H1 (cell line): ENCODE data around the gene TEX51. TPM values are rescaled to one million over a fixed set of nuclear protein-coding genes. Genes with fewer than 3 reads are reported as not detected.

ENCODE experiments used
- CTCF ChIA-PET: fragments of 300-600 bp; sonication (Branson Sonifier 250); formaldehyde crosslinking; loops from one replicate; lab custom pipeline; 2021; ENCODE audit not compliant: partially characterized antibody; lab: Charles Lee
- POLR2A ChIA-PET: fragments of 300-600 bp; sonication (Branson Sonifier 250); formaldehyde crosslinking; loops from one replicate; lab custom pipeline; 2021; ENCODE audit warnings: inconsistent platforms; ENCODE audit not compliant: partially characterized antibody; lab: Charles Lee
- DNase-seq, 2 experiments: peaks; one replicate each; pipeline versions ENCODE4 v3.0.0 to v3.0.0-alpha.2; 2010 to 2022; ENCODE audit warnings: low spot score in 2 of 2, low read depth in 1 of 2, mixed read lengths in 1 of 2
- FAIRE-seq: peaks from 2 replicates; lab custom pipeline; 2011; peaks lifted over from hg19 to GRCh38; lab: Jason Lieb, UNC
- H2AFZ ChIP-seq: 2 replicates; pipeline ENCODE4 v1.8.1; 2012; ENCODE audit warnings: low read length, inconsistent platforms
- H2AK5ac ChIP-seq: 2 replicates; pipeline ENCODE4 v1.6.1; 2013; ENCODE audit warnings: low read depth, low read length
- H2BK120ac ChIP-seq: replicated peaks from 2 replicates; pipeline ENCODE3; 2013; ENCODE audit warnings: low read depth, low read length, inconsistent platforms
- H2BK12ac ChIP-seq: 2 replicates; pipeline ENCODE4 v1.6.1; 2013; ENCODE audit warnings: low read depth, low read length
- H2BK15ac ChIP-seq: 2 replicates; pipeline ENCODE4 v1.6.1; 2013; ENCODE audit warnings: low read length
- H2BK20ac ChIP-seq: 2 replicates; pipeline ENCODE4 v1.6.1; 2013; ENCODE audit warnings: low read length
- H2BK5ac ChIP-seq: 2 replicates; pipeline ENCODE4 v1.6.1; 2013; ENCODE audit warnings: low read depth, low read length
- H3K14ac ChIP-seq: 2 replicates; pipeline ENCODE4 v1.6.1; 2013; ENCODE audit warnings: inconsistent platforms; ENCODE audit not compliant: insufficient read length
- H3K18ac ChIP-seq: 2 replicates; pipeline ENCODE4 v1.6.1; 2013; ENCODE audit warnings: low read length; ENCODE audit errors: extremely low read depth
- H3K23ac ChIP-seq: 2 replicates; pipeline ENCODE4 v1.6.1; 2013; ENCODE audit warnings: inconsistent platforms; ENCODE audit not compliant: insufficient read length
- H3K23me2 ChIP-seq: 2 replicates; pipeline ENCODE4 v1.6.1; 2013; ENCODE audit warnings: low read depth, low read length
- H3K27ac ChIP-seq: 2 replicates; pipeline ENCODE4 v1.6.1; 2011; ENCODE audit warnings: low read depth, low read length, inconsistent platforms
- H3K27me3 ChIP-seq, 4 experiments: replicated peaks in 1 of 4; 1 replicate in 1 of 4; 2 replicates in 3 of 4; pipeline versions ENCODE4 v1.6.1 to v1.8.1; 2011 to 2013; ENCODE audit warnings: low read length in 3 of 4, mild to moderate bottlenecking in 3 of 4, inconsistent platforms in 2 of 4, mixed read lengths in 2 of 4, moderate library complexity in 1 of 4; ENCODE audit not compliant: control insufficient read depth in 3 of 4, insufficient read depth in 3 of 4; ENCODE audit errors: extremely low read depth in 1 of 4
- H3K36me3 ChIP-seq, 4 experiments: 2 replicates each; pipeline versions ENCODE4 v1.6.1 to v1.8.1; 2011 to 2013; ENCODE audit warnings: mild to moderate bottlenecking in 4 of 4, low read length in 3 of 4, moderate library complexity in 2 of 4, control low read depth in 1 of 4, inconsistent platforms in 1 of 4; ENCODE audit not compliant: insufficient read depth in 4 of 4, control insufficient read depth in 2 of 4
- H3K4ac ChIP-seq: replicated peaks from 2 replicates; pipeline ENCODE3; 2013; ENCODE audit warnings: low read length, low read depth, mixed read lengths, inconsistent platforms; ENCODE audit not compliant: insufficient read length
- H3K4me1 ChIP-seq, 4 experiments: replicated peaks in 1 of 4; 1 replicate in 1 of 4; 2 replicates in 3 of 4; pipeline versions ENCODE4 v1.6.1 to v1.8.1; 2011 to 2013; ENCODE audit warnings: low read length in 3 of 4, inconsistent platforms in 2 of 4, mixed read lengths in 1 of 4; ENCODE audit not compliant: insufficient read depth in 4 of 4, control insufficient read depth in 3 of 4
- H3K4me2 ChIP-seq, 2 experiments: 2 replicates each; pipeline versions ENCODE4 v1.6.1 to v1.8.1; 2011 to 2013; ENCODE audit warnings: low read depth in 2 of 2, low read length in 2 of 2, control low read depth in 1 of 2, inconsistent platforms in 1 of 2, mild to moderate bottlenecking in 1 of 2; ENCODE audit not compliant: insufficient read depth in 1 of 2
- H3K4me3 ChIP-seq, 4 experiments: fragments of 200-600, 300-600 bp in 1 of 4; sonication (generic), shearing (Covaris generic), sonication (Bioruptor Twin) in 1 of 4; 2 replicates each; pipeline versions ENCODE4 v1.5.1 to v1.8.1; 2011 to 2016; ENCODE audit warnings: low read length in 4 of 4, low read depth in 3 of 4, control low read depth in 2 of 4, inconsistent platforms in 2 of 4, mild to moderate bottlenecking in 2 of 4, mixed read lengths in 1 of 4, moderate library complexity in 1 of 4; ENCODE audit not compliant: insufficient read depth in 2 of 4; ENCODE audit errors: extremely low read depth in 1 of 4
- H3K56ac ChIP-seq: replicated peaks from 2 replicates; pipeline ENCODE3; 2013; ENCODE audit warnings: low read depth, mild to moderate bottlenecking, mixed read lengths, low read length, inconsistent platforms; ENCODE audit not compliant: insufficient read length
- H3K79me1 ChIP-seq: 2 replicates; pipeline ENCODE4 v1.6.1; 2013; ENCODE audit warnings: low read depth, low read length, control low read depth
- H3K79me2 ChIP-seq, 2 experiments: 2 replicates each; pipeline versions ENCODE4 v1.6.1 to v1.8.1; 2012 to 2013; ENCODE audit warnings: low read length in 2 of 2, mild to moderate bottlenecking in 2 of 2, inconsistent platforms in 1 of 2; ENCODE audit not compliant: insufficient read depth in 2 of 2, control insufficient read depth in 1 of 2
- H3K9ac ChIP-seq, 4 experiments: replicated peaks in 1 of 4; 1 replicate in 1 of 4; 2 replicates in 3 of 4; pipeline versions ENCODE4 v1.6.1 to v1.8.1; 2011 to 2013; ENCODE audit warnings: low read depth in 3 of 4, low read length in 3 of 4, control low read depth in 2 of 4, mild to moderate bottlenecking in 2 of 4, moderate library complexity in 2 of 4, inconsistent platforms in 1 of 4; ENCODE audit errors: extremely low read depth in 1 of 4
- H3K9me3 ChIP-seq, 2 experiments: 2 replicates each; pipeline versions ENCODE4 v1.6.1 to v1.8.1; 2012 to 2013; ENCODE audit warnings: mild to moderate bottlenecking in 2 of 2, moderate library complexity in 2 of 2, control low read depth in 1 of 2, inconsistent platforms in 1 of 2, low read depth in 1 of 2, low read length in 1 of 2, mixed read lengths in 1 of 2; ENCODE audit not compliant: insufficient read depth in 2 of 2
- H4K20me1 ChIP-seq, 2 experiments: replicated peaks in 1 of 2; 2 replicates each; pipeline versions ENCODE3 to v1.8.1; 2011 to 2013; ENCODE audit warnings: inconsistent platforms in 2 of 2, low read length in 2 of 2, mild to moderate bottlenecking in 1 of 2; ENCODE audit not compliant: insufficient read depth in 2 of 2, control insufficient read depth in 1 of 2
- H4K5ac ChIP-seq: 2 replicates; pipeline ENCODE4 v1.6.1; 2013; ENCODE audit warnings: low read length, low read depth, mixed read lengths, inconsistent platforms; ENCODE audit not compliant: insufficient read length
- H4K8ac ChIP-seq: 2 replicates; pipeline ENCODE4 v1.8.0; 2013; ENCODE audit warnings: mild to moderate bottlenecking, moderate library complexity, low read length, inconsistent platforms; ENCODE audit not compliant: insufficient read depth; ENCODE audit errors: extremely low read depth
- H4K91ac ChIP-seq: replicated peaks from 2 replicates; pipeline ENCODE3; 2013; ENCODE audit warnings: low read length, mixed read lengths, inconsistent platforms; ENCODE audit not compliant: insufficient read length
- BACH1 ChIP-seq: IDR thresholded peaks from 2 replicates; pipeline ENCODE4 v1.6.1; 2012; ENCODE audit warnings: low read length, improper control_type of control experiment
- BCL11A ChIP-seq, 2 experiments: IDR thresholded peaks; one replicate each; pipeline ENCODE4 v1.6.1; 2011; ENCODE audit warnings: low read depth in 2 of 2, low read length in 2 of 2, mild to moderate bottlenecking in 2 of 2
- GABPA ChIP-seq: IDR thresholded peaks from 2 replicates; pipeline ENCODE4 v1.6.1; 2011; ENCODE audit warnings: mild to moderate bottlenecking, low read length, moderate library complexity, borderline replicate concordance; ENCODE audit not compliant: insufficient read depth
- POLR2A ChIP-seq, 2 experiments: IDR thresholded peaks; 1 replicate in 1 of 2; 2 replicates in 1 of 2; pipeline ENCODE4 v1.6.1; 2011; ENCODE audit warnings: low read depth in 2 of 2, low read length in 2 of 2, mild to moderate bottlenecking in 2 of 2; ENCODE audit errors: control extremely low read depth in 1 of 2
- POU5F1 ChIP-seq: IDR thresholded peaks from 2 replicates; pipeline ENCODE4 v1.6.1; 2011; ENCODE audit warnings: low read depth, mild to moderate bottlenecking, low read length, moderate library complexity
- RAD21 ChIP-seq, 2 experiments: IDR thresholded peaks in 1 of 2; conservative IDR thresholded peaks in 1 of 2; 2 replicates each; pipeline ENCODE4 v1.6.1; 2011; ENCODE audit warnings: low read depth in 2 of 2, low read length in 2 of 2, improper control_type of control experiment in 1 of 2, inconsistent platforms in 1 of 2, mild to moderate bottlenecking in 1 of 2, moderate library complexity in 1 of 2
- RNF2 ChIP-seq: fragments of 200-900, 300-1000 bp; sonication (generic); IDR thresholded peaks from 2 replicates; pipeline ENCODE4 v1.7.1; 2016; ENCODE audit warnings: borderline replicate concordance, low read depth, mild to moderate bottlenecking, antibody characterized with exemption, low read length; ENCODE audit not compliant: poor library complexity, severe bottlenecking; ENCODE audit errors: missing control alignments
- SAP30 ChIP-seq: fragments of 300-600 bp; sonication (generic); IDR thresholded peaks from 2 replicates; pipeline ENCODE4 v1.7.1; 2012; ENCODE audit warnings: low read length, moderate library complexity, mild to moderate bottlenecking, inconsistent platforms; ENCODE audit not compliant: insufficient read depth, insufficient replicate concordance
- SIRT6 ChIP-seq: IDR thresholded peaks from one replicate; pipeline ENCODE4 v1.7.1; 2012; ENCODE audit warnings: low read length, inconsistent platforms
- SP1 ChIP-seq: IDR thresholded peaks from 2 replicates; pipeline ENCODE4 v1.6.1; 2011; ENCODE audit warnings: low read depth, low read length
- SP2 ChIP-seq: IDR thresholded peaks from 2 replicates; pipeline ENCODE4 v1.6.1; 2012; ENCODE audit warnings: mild to moderate bottlenecking, low read length, inconsistent platforms
- SUZ12 ChIP-seq: fragments of 200-600 bp; sonication (generic); IDR thresholded peaks from 2 replicates; pipeline ENCODE4 v1.6.1; 2012; ENCODE audit warnings: mild to moderate bottlenecking, inconsistent platforms, low read length, moderate library complexity, mixed read lengths
- TBP ChIP-seq: IDR thresholded peaks from 2 replicates; pipeline ENCODE4 v1.6.1; 2011; ENCODE audit warnings: low read depth, low read length, improper control_type of control experiment
- TCF12 ChIP-seq: IDR thresholded peaks from 2 replicates; pipeline ENCODE4 v1.6.1; 2011; ENCODE audit warnings: low read depth, mild to moderate bottlenecking, low read length
- TEAD4 ChIP-seq: IDR thresholded peaks from 2 replicates; pipeline ENCODE4 v1.6.1; 2012; ENCODE audit warnings: low read depth, low read length, inconsistent platforms, mixed read lengths
- WGBS, 2 experiments: shearing (Covaris generic) in 1 of 2; methylation state at CpG; one replicate each; pipeline versions ENCODE4 v1.1.6 to v1.1.7; 2013 to 2015; ENCODE audit warnings: low lambda C conversion rate in 2 of 2, mixed read lengths in 2 of 2, inconsistent platforms in 1 of 2, low coverage in 1 of 2, missing lambda C conversion rate in 1 of 2; ENCODE audit not compliant: insufficient replicate concordance in 2 of 2, insufficient coverage in 1 of 2, insufficient read length in 1 of 2; ENCODE audit errors: extremely low coverage in 1 of 2, missing lambda C conversion rate in 1 of 2; 5-methylcytosine and 5-hydroxymethylcytosine counted together
- polyA plus RNA-seq, 7 experiments: library from polyadenylated mRNA; depleted of rRNA in 3 of 7; stranded (reverse) in 5 of 7; unstranded in 2 of 7; fragments of >200 nt in 5 of 7; fragments of 200-250 nt in 2 of 7; gene quantifications; 1 replicate in 5 of 7; 2 replicates in 1 of 7; 4 replicates in 1 of 7; pipeline versions ENCODE4 v1.2.1 to v1.2.3, GENCODE V29; 2011 to 2013; ENCODE audit warnings: missing spikeins in 2 of 7, mixed read lengths in 2 of 7
- total RNA-seq: library from RNA; stranded (reverse); fragmentation: NEBNext Ultra II Directional; extraction: Animal tissue kit (Norgen Biotek cat#: 25700); gene quantifications from 2 replicates; pipeline ENCODE4 v1.2.1, GENCODE V29; 2021

Gene TEX51
- total and polyA plus RNA-seq, 2 of the 8 experiments (the other 6 are each of a cell fraction or from before 2014, with no cell fraction given): not detected

DNA sequence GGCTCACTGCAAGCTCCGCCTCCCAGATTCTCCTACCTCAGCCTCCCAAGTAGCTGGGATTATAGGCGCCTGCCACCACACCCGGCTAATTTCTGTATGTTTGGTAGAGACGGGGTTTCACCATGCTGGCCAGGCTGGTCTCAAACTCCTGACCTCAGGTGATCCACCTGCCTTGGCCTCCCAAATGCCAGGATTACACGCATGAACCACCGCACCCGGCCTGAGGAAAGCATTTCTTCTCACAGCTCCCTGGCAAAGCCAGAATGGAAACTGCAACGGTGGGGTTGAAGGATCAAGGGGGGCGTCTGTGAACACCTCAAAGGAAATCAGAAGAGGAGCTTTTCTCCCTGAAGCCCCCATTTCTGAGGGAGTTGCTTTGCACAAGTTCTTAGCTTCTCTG is 11.2 kb upstream of the TEX51 start:
- ChIA-PET POLR2A (no interaction called here), CTCF (interaction anchor here (0.6 to 4.4 kb wide), 5 partner anchors 13 to 245 kb away, joined by 3 to 23 read pairs (median 4); no protein-coding TSS in a partner anchor)
- Histone ChIP-seq H3K4me1 (peaks cover 0 to 12% (median 7%) of the 10 kb centered on the region in 4 experiments; a peak in 5 of 7 replicates), H3K56ac (no peak overlapping the region), H3K23me2 (no peaks in the 10 kb centered on the region; the same call in 1 of the 2 replicates), H3K9me3 (no peaks in the 10 kb centered on the region), H2BK15ac (no peak overlapping the region), H2AK5ac (no peak overlapping the region), H3K27me3 (peaks cover 0 to 9% (median 5%) of the 10 kb centered on the region in 4 experiments; a peak in 3 of 7 replicates), H3K79me1 (no peaks in the 10 kb centered on the region), H2BK12ac (no peak overlapping the region), H2AFZ (no peak overlapping the region), H4K20me1 (no peaks in the 10 kb centered on the region), H3K4ac (no peak overlapping the region), H4K91ac (no peak overlapping the region), H2BK20ac (no peak overlapping the region), H4K8ac (no peak overlapping the region), H2BK120ac (no peak overlapping the region), H3K27ac (no peak overlapping the region), H3K9ac (no peak overlapping the region), H3K18ac (no peak overlapping the region), H3K36me3 (no peaks in the 10 kb centered on the region), H3K4me2 (no peak overlapping the region; a peak in 1 of 4 replicates), H3K23ac (no peak overlapping the region), H3K4me3 (no peak overlapping the region), H3K14ac (no peak overlapping the region), H3K79me2 (no peaks in the 10 kb centered on the region), H4K5ac (no peak overlapping the region), H2BK5ac (no peak overlapping the region)
- FAIRE-seq (no peak), DNase-seq (no peak)
- WGBS, 2 experiments: 96% methylated on average over 9 of the region's 9 CpGs; no CpG with 5 or more reads in 1 of the 2 experiments
- TF ChIP-seq TEAD4 (no peak), SIRT6 (no peak), POU5F1 (no peak), RAD21 (IDR thresholded peaks at IDR 0.05 in 1 of 2, conservative IDR thresholded peaks at IDR 0.05 in 1 of 2; ENCODE audit: low read depth in 2 of 2, low read length in 2 of 2) (no peak), SAP30 (no peak), SUZ12 (no peak), GABPA (no peak), SP2 (no peak), POLR2A (IDR thresholded peaks at IDR 0.05; ENCODE audit: control extremely low read depth in 1 of 2, low read depth in 2 of 2, low read length in 2 of 2) (no peak), BCL11A (IDR thresholded peaks at IDR 0.05; ENCODE audit: low read depth in 2 of 2, low read length in 2 of 2) (no peak), SP1 (no peak), TCF12 (no peak), TBP (no peak), BACH1 (no peak), RNF2 (no peak)
